ENCODE measurements around the gene FOXL2. TPM values are rescaled to one million over a fixed set of nuclear protein-coding genes. Genes with fewer than 3 reads are reported as not detected.

Gene FOXL2
- total and polyA plus RNA-seq, 8 donors: 0.02 to 0.28 (median 0.07) TPM

- ATAC-seq (no peak), DNase-seq (no peak), FAIRE-seq (no peak)
- Histone ChIP-seq H3K4me3 (no peak overlapping the region), H3K27ac (no peak overlapping the region), H3K36me3 (no peaks in the 10 kb centered on the region), H3K4me1 (peaks cover 4 to 23% (median 13%) of the 10 kb centered on the region in 3 donors), H3K27me3 (peaks cover 9 to 66% (median 26%) of the 10 kb centered on the region in 4 donors), H3K9me3 (no peaks in the 10 kb centered on the region)
- WGBS, 2 donors: 74 to 83% methylated on average over 6 of the region's 6 CpGs
- TF ChIP-seq CTCF (IDR thresholded peaks at IDR 0.05): no peak
- intact Hi-C loops (cut with DNase I): loop anchor here in 1 of 3 donors (10.0 kb wide), 1 partner anchor 384 kb away; no protein-coding TSS in a partner anchor
Measured at GRCh38 chr3:138940446-138940845, 6.5 kb downstream of the FOXL2 start.

GRCh38 chr3:138939561-138940241, 7.2 kb downstream of the FOXL2 start:
- H3K9me3 ChIP-seq: no peaks in the 10 kb centered on the region
- ATAC-seq (no peak), DNase-seq (no peak), FAIRE-seq (no peak)
- no peak overlapping the region for H3K27ac ChIP-seq
- no peak overlapping the region for H3K4me3 ChIP-seq
- no peak for TF ChIP-seq CTCF (IDR thresholded peaks at IDR 0.05)
- no peaks in the 10 kb centered on the region for H3K36me3 ChIP-seq
- WGBS, 2 donors: 18 to 23% methylated on average over 52 of the region's 52 CpGs
- peaks cover 9 to 59% (median 23%) of the 10 kb centered on the region in 4 donors for H3K27me3 ChIP-seq
- peaks cover 1 to 20% (median 8%) of the 10 kb centered on the region in 3 donors for H3K4me1 ChIP-seq
- intact Hi-C loops (cut with DNase I): loop anchor here in 2 of 3 donors (10.0 kb wide), 1 partner anchor 385 kb away; no protein-coding TSS in a partner anchor

DNA sequence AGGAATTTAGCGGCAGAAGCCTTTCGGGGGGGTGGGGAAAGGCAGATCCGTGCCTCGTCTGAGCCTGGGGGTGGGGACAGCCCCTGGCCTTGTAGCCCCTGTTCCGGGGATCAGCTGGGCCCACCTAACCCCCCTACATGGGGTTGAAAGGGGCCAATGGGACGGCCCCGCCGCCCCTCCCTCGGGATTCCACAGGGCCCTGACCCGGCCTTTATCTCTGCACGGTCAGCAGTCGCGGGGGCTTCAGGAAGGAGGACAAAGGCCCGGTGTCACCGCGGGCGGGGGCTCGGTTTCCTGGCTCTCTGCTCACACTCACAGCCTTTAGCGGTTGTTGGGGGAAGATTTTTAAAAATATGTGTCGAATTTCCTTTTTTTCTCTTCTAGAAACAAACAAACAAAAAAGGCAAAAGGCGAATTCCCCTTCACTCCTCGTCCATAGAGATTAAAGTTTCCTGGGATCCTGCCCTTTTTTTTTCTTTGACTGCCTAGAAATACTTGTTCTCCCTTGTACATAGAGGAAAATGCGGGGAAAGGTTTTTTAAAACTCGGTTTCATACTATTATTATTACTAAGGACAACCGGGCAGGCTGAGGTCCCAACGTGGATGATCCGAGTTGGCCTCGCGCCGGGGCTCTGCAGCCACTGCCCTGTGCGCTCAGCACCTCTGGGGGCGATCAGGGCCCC, 7.9 kb downstream of the FOXL2 start:
- no peak for TF ChIP-seq CTCF (IDR thresholded peaks at IDR 0.05)
- H3K27me3 ChIP-seq: peaks cover 9 to 52% (median 23%) of the 10 kb centered on the region in 4 donors
- intact Hi-C loops (cut with DNase I): loop anchor here in 1 of 3 donors (10.0 kb wide), 1 partner anchor 386 kb away; no protein-coding TSS in a partner anchor
- H3K4me3 ChIP-seq: no peak overlapping the region
- WGBS, 2 donors: 9 to 13% methylated on average over 32 of the region's 32 CpGs
- FAIRE-seq (no peak), DNase-seq (no peak), ATAC-seq (no peak)
- H3K9me3 ChIP-seq: no peaks in the 10 kb centered on the region
- H3K36me3 ChIP-seq: no peaks in the 10 kb centered on the region
- no peak overlapping the region for H3K27ac ChIP-seq
- peaks cover 0 to 20% (median 6%) of the 10 kb centered on the region in 3 donors for H3K4me1 ChIP-seq

GRCh38 chr3:138938056-138938876, 8.7 kb downstream of the FOXL2 start:
- DNase-seq: peak in 1 of 6 donors; percentile 61
- no peak for FAIRE-seq
- intact Hi-C loops (cut with DNase I): loop anchor here in 1 of 3 donors (10.0 kb wide), 1 partner anchor 387 kb away; no protein-coding TSS in a partner anchor
- no peak for TF ChIP-seq CTCF (IDR thresholded peaks at IDR 0.05)
- no peaks in the 10 kb centered on the region for H3K36me3 ChIP-seq
- no peak overlapping the region for H3K27ac ChIP-seq
- H3K27me3 ChIP-seq: peaks cover 9 to 50% (median 23%) of the 10 kb centered on the region in 4 donors
- no peak overlapping the region for H3K4me3 ChIP-seq
- peaks cover 0 to 20% (median 6%) of the 10 kb centered on the region in 3 donors for H3K4me1 ChIP-seq
- H3K9me3 ChIP-seq: no peaks in the 10 kb centered on the region
- WGBS, 2 donors: 4 to 7% methylated on average over 48 of the region's 48 CpGs
- ATAC-seq: peak in 3 of 4 donors; percentile 4 to 17 (median 10)
